GM20431 (cell line): ENCODE results near the gene ZNF526.

ENCODE experiments used
- in situ Hi-C: fragments of 300-500 bp; cut with MseI, MboI; formaldehyde crosslinking; loops from one replicate; pipeline ENCODE4 v1.15.0; 2020; ENCODE audit warnings: low sequenced_read_pairs; ENCODE audit not compliant: unreplicated experiment

The ZNF526 gene

DNA sequence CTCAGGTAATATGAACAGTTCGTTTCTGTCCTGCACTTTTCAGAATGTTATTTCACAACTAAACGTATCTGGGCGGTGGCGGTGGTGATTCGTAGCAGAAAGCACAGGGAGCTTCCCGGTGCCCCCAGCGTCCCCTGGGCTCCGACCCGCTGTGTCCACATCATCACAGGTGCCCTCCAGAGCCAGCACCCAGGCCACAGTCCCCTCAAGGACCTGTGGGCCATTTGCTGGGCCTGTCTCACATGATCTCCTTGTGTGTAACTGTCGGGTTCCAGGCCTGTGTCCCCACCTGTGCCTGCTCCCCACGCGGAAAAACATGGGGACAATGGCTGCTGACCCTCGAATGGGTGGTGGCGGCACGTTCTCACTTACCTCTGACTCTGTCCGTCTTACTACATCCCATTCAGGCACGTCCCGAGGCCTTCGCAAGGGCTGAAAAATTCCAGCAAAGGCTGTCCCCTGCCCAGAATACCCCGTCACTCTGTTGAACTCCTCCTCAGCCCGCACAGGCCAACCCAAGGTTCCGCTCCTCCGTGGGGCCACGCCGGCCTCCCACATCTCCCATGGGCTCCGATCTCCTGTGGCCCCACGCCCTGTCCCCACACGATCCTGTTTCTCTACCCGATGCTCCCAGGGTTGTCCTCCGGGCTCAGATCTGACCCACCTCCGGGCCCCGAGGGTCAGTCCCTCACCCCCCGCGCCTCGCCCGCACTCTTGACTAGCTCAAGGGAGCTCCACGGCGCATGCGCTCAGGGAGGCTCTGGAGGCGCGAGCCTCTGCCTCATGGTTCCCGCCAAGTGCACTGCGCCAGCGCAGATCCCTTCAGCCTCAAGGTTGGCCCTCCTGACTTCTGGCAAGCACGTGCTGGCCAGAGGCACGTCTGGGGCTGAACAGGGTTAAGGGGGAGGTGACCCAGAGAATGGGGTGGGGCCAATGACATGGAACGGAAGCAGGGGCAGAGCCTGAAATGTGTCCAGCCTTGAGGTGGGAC, 23.8 kb upstream of the ZNF526 start:
- in situ Hi-C loops, result no loop called here

DNA sequence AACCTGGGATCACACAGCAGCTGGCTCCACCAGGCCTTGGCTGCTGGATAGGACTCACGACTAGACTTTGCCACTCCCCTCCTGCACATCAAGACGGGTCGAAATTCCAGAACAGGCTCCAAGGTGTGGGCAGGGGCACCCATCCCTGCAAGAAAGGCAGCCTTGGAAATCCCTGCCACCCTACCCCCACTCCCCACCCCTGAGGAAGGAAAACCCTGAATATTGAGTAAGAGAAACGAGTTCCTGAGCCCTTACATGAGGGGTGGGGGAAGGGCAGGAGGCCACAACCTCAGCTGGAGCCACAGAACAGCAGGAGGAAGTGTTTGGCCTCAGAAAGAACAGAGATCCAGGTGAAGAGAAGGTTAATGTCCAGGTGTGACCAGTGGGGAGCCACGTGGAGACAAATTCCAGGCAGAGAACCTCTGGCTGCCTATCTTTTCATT, 22.7 kb upstream of the ZNF526 start:
- in situ Hi-C loops, result no loop called here

DNA sequence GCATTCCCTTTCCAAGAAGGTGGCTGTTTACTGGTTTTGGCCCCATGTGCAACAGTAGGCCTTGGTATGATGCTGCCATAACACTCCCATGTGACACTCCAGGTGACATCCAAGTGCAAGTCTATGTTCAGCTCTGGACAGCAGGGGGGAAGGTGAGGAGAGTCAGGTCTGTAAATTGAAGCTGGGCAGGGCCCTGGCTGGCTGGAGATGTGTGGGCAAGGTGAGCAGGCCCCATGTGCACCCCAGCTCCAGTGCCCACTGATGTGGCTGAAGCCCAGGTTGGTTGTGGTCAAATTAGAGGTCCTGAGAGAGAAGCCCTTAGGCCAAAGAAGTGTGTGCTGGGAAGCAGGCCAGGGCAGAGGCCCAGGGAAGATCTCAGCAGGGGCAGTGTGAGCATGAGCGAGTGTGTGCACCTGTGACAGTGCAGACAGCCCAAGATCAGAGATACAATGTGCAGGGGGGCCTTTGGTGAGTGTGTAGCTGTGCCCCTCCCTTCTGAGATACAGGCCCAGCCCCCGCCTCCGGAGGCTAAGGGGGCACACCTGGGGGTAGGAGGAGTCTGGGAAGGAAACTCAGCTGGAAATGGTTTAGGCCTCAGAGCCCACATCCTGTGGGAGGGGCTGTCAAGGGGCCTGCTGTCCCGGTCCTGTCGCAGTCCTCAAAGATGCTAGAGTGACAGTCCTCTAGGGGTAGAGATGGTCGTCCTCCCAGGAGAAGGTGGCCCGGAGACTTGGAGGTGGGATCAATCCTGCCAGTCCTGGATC, 21.3 kb upstream of the ZNF526 start:
- in situ Hi-C loops, result no loop called here

DNA sequence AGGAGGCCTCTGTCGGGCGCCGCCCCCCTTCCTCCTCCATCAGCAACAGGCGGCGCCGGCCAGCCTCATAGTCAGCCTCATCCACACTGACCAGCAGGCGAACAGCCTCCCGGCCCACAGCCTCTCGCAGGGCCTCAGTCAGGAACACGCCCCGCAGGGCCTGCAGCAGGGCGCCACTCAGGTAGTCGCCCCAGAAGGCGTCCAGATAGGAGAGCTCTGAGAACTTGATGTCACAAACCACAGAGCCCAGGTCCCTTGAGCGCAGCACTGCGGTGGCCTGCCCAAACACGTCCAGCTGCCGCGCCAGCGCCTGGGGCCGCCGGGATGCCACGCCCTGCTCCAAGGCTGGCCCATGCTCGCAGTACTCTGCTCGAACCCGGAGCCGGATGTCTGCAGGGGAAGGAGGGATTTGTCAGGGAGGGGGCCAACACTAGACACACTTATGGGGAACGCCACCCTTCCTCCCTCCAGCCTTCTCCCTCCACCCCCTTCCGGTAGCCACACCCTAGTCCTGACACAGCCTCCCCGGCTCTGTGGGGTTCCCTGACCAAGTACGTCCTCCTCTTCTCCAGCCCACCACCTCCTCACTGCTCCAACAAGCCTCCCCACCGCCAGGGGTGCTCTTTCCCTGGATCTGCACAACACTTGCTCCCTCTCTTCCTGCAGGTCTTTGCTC, 20.5 kb upstream of the ZNF526 start:
- in situ Hi-C loops, result no loop called here

DNA sequence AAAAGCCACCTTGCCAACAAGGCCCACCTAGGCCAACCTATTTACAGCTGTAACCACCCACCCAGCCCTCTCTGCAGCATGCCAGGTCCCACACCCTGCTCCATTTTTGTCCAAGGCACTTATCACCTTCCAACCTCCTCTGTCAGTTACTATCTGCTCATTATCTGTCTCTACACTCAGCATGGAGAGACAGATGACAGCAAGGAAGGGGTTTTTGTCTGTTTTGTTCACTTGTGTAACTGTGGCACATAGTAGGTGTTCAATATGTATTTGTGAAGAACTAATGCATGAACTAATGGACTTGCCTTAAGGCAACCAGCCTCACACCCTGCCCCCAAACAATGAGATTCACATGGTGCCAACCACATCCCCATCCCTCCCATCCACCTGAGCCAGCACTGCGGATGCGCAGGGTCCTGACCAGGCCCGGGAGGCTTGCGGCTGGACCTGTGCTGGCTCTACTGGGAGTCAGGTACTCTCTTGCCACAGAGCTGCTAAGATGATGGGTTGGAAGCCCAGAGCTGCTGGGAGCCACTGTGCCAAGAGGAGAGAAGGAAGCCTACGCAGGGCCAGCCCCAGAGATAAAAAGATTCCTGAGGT, 19.9 kb upstream of the ZNF526 start:
- in situ Hi-C loops, result no loop called here

DNA sequence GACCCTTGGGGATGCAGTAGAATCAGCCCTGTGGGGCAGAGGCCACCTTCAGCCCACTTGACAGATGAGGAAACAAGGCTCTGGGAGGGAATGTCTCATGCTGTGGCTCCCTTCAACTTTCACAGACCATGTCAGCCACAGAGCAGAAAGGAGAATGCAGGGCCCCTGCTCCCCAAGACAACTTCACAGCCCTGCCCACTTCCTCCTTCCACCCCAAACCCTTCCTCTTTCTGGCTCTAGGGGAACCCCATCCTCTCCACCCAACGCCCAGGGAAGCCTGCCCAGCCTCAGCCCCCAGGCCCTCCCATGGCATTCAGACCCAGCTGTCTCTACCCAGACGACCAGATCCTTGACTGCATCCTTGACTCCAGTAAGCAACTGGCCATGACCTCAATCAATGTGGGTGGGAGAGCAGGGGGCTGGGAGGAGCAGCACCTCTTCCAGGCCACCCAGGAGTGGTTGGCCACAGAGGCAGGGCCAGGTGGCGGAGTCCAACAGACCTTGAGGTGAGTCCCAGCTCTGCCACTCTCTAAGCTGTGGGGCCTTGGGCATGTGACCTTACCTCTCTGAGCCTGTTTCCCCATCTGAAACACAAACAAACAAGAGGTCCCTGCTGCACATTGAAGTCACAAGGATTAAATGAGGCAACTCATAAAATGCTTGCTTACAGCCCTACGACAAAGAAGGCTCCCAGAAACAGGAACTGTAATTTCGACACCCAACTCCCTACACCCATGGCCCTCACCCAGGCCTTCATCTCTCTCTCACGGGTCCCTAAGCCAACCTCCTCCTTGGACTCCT, 18.4 kb upstream of the ZNF526 start:
- in situ Hi-C loops, result no loop called here

DNA sequence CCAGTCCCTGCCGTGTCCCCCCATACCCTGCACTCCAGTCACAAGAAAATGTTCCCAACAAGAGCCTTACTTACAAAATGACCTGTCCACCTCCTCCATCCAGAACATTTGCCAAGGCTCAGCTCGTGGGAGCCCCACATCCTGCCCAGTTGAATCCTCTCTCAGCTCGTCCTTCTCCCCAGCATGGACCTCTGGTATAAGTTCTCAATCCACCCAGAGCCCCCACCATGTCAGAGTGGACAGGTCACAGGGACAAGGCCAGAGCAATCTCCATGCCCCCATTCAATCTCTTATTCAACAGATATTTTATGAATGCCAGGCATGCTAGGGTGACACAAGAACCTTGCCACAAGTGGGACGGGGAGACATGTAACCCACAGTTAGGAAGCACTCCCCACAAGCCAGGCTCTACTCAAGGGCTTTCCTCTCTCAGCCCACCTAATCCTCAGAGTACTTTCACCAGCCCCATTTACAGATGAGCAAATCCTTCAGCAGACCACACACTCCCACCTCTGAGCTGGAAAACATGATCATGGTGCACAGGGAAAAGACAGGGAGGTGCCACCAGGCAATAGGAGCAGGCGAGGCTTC, 17.7 kb upstream of the ZNF526 start:
- in situ Hi-C loops, result no loop called here

DNA sequence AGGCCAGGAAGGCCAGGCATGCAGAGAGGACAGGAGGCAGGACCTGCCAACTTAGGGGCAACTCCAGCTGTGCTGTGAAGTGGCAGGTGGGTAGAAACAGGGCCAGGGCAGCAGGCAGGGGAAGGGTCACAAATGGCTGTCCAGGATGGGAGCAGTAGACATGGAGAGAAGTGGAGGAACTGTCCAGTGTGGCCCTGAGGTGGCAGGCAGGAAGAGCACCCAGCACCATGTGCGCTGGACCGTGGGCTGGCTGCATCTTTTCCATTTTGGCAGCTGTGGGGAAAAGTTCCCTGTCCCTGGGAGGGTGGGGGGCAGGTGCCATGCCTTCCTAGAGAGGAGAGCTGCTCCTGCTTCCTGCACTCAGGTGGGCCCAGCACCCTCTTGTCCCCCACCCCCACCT, 16.4 kb upstream of the ZNF526 start:
- in situ Hi-C loops, result no loop called here

DNA sequence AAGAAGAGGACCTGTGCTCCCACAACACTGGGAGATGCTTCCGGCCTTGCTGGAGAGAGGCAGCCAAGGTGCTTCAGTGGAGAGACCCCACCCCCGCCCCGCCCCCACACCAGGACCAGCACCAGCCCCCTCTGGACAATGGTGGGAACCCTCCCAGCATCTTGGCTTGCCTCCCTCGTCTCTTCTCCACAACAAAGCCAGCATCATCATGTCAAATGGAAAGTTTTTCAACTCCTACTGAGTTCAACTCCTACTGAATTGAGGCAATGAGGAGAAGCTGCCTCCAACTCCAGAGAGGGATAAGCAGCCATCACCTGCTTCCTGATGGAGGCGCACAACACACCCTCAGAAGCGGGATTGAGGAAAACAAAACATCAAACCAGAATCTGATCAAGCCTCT, 15.4 kb upstream of the ZNF526 start:
- in situ Hi-C loops, result no loop called here

DNA sequence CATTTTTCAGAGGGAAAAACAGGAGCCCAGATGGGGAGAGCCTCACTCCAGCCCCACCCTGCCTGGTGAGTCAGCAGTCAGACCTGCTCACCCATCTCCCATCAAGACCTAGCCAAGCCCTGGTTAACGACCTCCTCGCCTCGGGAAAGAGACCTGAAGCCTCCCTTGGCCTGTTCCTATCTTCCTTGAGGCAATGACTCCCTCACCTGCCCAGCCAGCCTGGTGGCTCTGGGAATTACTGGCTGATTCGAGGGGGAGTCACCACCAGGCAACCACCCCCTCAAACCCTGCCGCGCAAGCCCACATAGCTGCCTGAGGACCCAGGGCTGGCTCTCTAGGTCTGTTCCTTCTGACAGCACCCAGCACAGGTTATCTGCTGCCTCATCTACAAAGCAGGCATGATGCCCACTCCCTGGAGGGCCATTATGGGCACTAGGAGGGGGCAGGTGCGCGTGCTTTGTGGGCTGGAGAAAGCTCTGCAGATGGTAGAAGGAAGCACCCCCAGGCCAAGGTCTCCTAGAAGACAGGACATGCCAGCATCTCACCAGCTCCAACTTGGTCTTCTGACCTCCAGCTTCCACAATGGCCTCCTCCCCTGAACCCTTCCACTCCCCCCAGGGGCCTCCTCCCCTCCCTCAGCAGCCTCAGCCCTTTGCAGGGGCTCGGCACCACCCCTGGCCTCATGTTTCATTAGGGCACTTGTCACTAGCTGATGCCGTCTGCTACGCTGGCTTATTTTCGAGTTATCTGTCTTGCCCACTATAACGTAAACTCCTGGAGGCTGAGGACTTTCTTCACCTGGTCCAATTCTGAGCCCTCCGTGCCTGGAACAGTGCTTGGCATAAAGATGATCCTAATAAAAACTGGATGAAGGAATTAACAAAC, 13.0 kb upstream of the ZNF526 start:
- in situ Hi-C loops, result no loop called here

DNA sequence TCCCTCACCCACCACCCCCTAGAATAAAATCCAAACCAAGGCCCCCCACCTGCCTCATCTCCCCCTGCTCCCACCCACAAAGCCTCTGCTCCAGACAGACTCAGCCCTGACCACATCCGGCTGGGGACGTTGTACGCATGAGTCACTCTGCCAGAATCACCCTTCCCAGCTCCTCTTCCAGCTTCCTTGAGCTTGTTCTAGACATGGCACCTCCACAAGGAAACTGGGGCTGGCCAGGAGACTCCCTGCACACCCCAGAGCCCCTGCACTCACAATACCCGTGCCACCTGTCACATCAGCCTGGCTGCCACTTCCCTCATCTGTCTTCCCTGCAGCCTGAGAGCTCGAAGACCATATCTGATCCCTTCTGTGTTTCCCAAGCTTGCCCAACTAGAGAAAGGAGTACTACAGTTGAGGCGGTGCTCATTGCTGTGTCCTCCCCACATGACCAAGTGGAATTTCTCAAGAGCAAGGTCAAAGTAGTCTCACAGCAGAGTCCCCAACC, 12.3 kb upstream of the ZNF526 start:
- in situ Hi-C loops, result no loop called here

DNA sequence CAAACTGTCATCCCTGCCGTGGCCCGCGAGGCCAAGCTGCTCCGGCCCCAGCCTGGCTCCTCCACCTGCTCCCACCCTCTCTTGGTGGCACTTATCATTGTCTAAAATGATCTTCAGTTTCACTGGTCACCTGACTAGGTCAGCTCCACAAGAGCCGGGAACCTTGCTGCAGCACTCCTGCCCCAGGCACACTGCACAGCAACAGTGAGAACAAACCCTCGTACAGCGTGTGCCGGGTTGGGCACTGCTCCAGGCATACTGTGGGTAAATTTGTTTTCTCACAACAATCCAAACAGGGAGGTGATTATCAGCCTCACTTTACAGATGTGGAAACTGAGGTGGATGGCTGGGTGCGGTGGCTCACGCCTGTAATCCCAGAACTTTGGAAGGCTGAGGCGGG, 11.5 kb upstream of the ZNF526 start:
- in situ Hi-C loops, result no loop called here

DNA sequence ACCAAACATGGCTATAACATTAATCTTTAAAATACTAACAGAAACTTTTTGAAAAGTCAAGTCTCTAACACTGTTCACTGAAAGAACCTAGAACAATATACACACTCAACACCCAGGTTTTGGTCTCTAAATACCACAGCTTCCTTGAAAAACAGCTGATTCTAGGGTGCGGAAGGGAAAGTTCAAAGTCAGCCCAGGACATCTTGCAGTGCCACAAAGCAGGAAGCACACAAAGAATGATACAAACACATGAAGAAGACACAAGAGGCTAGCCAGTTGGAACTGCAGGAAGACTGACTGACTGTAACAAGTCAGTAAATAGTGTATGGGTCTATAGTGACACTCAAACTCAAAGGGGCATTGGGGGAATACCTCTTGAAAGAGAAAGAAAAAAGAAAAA, 7.2 kb upstream of the ZNF526 start:
- in situ Hi-C loops, result no loop called here

DNA sequence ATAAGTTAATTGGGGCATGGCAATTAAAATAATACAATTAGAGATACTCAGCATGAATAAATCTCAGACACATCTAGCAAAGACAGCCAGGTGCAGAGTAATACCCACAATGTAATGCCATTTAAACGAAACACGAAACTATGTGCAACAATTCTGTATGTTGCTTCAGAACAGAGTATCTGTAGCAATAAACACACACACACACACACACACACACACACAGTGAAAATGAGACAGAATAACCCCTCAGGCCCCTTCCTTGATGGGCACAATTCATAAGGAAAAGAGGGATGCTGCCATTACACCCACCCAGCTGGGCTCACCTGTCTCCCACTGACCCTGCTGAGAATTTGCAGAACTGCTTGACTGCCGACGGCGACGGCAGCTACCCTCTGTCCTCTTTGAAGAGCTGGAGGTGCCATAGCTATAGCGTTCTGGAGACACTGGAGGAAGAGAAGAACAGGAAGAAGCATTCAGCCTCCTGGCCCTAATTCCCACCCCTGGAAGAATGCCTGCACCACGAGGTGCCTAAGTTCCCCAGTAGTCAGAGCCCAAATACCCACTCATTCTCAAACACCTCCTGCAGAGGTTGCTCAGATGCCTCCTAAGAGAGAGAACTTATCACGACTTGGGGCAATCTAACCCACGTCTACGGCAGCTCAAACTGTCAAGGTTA, 5.2 kb upstream of the ZNF526 start:
- in situ Hi-C loops, result no loop called here

DNA sequence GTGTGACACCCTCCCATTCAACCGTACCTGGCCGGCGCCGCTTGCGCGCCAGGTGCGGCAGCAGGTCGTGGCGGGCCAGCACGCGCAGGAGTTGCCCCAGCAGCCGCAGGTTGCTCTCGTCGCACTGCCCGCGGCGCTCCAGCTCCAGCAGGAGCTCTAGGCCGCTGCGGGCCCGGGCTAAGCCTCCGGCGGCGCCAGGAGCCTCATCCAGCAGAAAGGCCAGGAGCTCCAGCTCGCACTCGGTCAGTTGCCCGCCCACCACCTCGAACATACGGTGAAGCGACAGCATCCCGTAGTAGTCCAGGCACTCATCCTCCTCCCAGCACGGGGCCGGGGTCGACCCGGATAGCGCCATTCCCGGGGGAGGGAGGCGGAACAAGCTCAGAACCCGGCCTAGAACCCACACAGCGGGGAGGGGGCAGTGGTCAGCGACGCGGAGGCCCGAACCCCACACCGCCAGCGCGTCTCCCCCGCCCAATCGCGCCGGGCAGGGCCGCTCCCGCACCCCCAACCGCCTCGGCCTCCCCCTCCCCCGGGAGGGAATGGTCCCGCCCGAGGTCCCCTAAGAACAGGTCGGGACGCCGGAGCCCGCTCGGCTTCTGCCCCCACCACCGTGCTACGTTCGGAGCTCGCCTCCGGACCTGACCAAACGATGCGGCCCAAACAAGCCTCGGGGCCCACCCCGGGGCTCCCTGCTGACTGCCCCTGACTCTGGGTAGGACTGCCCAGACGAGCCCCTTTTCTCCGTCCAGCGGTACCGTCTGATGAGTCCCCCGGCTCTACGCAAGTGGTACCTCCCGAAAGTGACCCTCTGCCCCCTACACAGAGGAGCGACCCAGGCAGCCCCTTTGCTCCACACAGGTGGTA, 3.2 kb upstream of the ZNF526 start:
- in situ Hi-C loops, result no loop called here
